ENCODE data around the gene LRRK2.
"Not testable (repeated sequence)": the region's sequence is repeated elsewhere in the genome, so short reads cannot be mapped to it uniquely, and the experiment has no call there.

Gene LRRK2

GRCh38 chr12:40233741-40234367 is 9.1 kb downstream of the LRRK2 start:
- TF ChIP-seq CTCF (IDR thresholded peaks at IDR 0.05; ENCODE audit: low read depth, low read length), result no peak
- no peak overlapping the region for H3K4me3 ChIP-seq (ENCODE audit: low read depth, low read length)

- no peak overlapping the region for H3K4me3 ChIP-seq (ENCODE audit: low read depth, low read length)
- TF ChIP-seq CTCF (IDR thresholded peaks at IDR 0.05; ENCODE audit: low read depth, low read length), result no peak
These were observed 11.6 kb downstream of the LRRK2 start for GRCh38 chr12:40236357-40236850.

GRCh38 chr12:40238266-40238902 is 13.6 kb downstream of the LRRK2 start:
- no peak overlapping the region for H3K4me3 ChIP-seq (ENCODE audit: low read depth, low read length)
- no peak for TF ChIP-seq CTCF (IDR thresholded peaks at IDR 0.05; ENCODE audit: low read depth, low read length)

- H3K4me3 ChIP-seq (ENCODE audit: low read depth, low read length), result no peak overlapping the region
- no peak for TF ChIP-seq CTCF (IDR thresholded peaks at IDR 0.05; ENCODE audit: low read depth, low read length)
These were observed 14.2 kb downstream of the LRRK2 start for GRCh38 chr12:40238979-40239378.

- H3K4me3 ChIP-seq (ENCODE audit: low read depth, low read length), result no peak overlapping the region
- no peak for TF ChIP-seq CTCF (IDR thresholded peaks at IDR 0.05; ENCODE audit: low read depth, low read length)
These were observed 16.0 kb downstream of the LRRK2 start for GRCh38 chr12:40240779-40241178.

- no peak overlapping the region for H3K4me3 ChIP-seq (ENCODE audit: low read depth, low read length)
- no peak for TF ChIP-seq CTCF (IDR thresholded peaks at IDR 0.05; ENCODE audit: low read depth, low read length)
These were observed 16.9 kb downstream of the LRRK2 start for GRCh38 chr12:40241741-40242140.

GRCh38 chr12:40244526-40245156 is 19.8 kb downstream of the LRRK2 start:
- not testable (repeated sequence) for H3K4me3 ChIP-seq (ENCODE audit: low read depth, low read length)
